Tibial nerve (tissue), 4 donors: ENCODE measurements around the gene NUDT12. TPM values are rescaled to one million over a fixed set of nuclear protein-coding genes. Genes with fewer than 3 reads are reported as not detected.

Source experiments
- DNase-seq, 2 donors: peaks; one replicate each; pipeline ENCODE4 v3.0.0-alpha.2; 2019; ENCODE audit warnings: low spot score in 2 of 2
- H3K27ac ChIP-seq, 4 donors: fragments of 200-600 bp; sonication (generic) in 3 of 4; one replicate each; pipeline ENCODE4 v1.5.1; 2017 to 2019; ENCODE audit warnings: mild to moderate bottlenecking in 1 of 4
- H3K27me3 ChIP-seq, 2 donors: fragments of 200-600 bp; sonication (generic) in 1 of 2; one replicate each; pipeline versions ENCODE4 v1.5.1 to v1.6.0; 2017 to 2019
- H3K36me3 ChIP-seq, 3 donors: fragments of 200-600 bp; sonication (generic); one replicate each; pipeline ENCODE4 v1.5.1; 2018 to 2019
- H3K4me1 ChIP-seq, 4 donors: fragments of 200-600 bp; sonication (generic) in 3 of 4; one replicate each; pipeline ENCODE4 v1.5.1; 2017 to 2019
- H3K4me3 ChIP-seq, 4 donors: fragments of 200-600 bp; sonication (generic) in 3 of 4; one replicate each; pipeline ENCODE4 v1.5.1; 2017 to 2019; ENCODE audit warnings: mild to moderate bottlenecking in 1 of 4, moderate library complexity in 1 of 4
- H3K9me3 ChIP-seq, 4 donors: fragments of 200-600 bp; sonication (generic) in 3 of 4; one replicate each; pipeline ENCODE4 v1.5.1; 2017 to 2019
- CTCF ChIP-seq, 5 experiments: fragments of 200-600 bp in 3 of 5; fragments of 450-650 bp in 2 of 5; sonication (generic) in 3 of 5; IDR thresholded peaks; one replicate each; pipeline ENCODE4 v1.5.1; 2016 to 2019; ENCODE audit warnings: antibody characterized with exemption in 5 of 5, mild to moderate bottlenecking in 3 of 5, moderate library complexity in 2 of 5
- EP300 ChIP-seq, 2 donors: sonication (generic); formaldehyde crosslinking; IDR thresholded peaks; one replicate each; pipeline ENCODE4 v1.6.1; 2017; ENCODE audit warnings: antibody characterized with exemption in 2 of 2, mild to moderate bottlenecking in 1 of 2
- POLR2A ChIP-seq, 2 donors: fragments of 450-650 bp; IDR thresholded peaks; one replicate each; pipeline ENCODE4 v1.6.1; 2017; ENCODE audit warnings: antibody characterized with exemption in 2 of 2, mild to moderate bottlenecking in 2 of 2, moderate library complexity in 2 of 2
- WGBS, 2 donors: methylation state at CpG; one replicate each; pipeline ENCODE4 v1.1.5; 2018; 5-methylcytosine and 5-hydroxymethylcytosine counted together
- total RNA-seq, 4 donors: library from RNA; depleted of rRNA; stranded (reverse); fragments of >200 nt; gene quantifications; one replicate each; pipeline ENCODE4 v1.1.0, GENCODE V29; 2016

NUDT12 gene
- total RNA-seq, 4 donors from 2014 or later: 12.0 to 27.1 (median 19.4) TPM

DNA sequence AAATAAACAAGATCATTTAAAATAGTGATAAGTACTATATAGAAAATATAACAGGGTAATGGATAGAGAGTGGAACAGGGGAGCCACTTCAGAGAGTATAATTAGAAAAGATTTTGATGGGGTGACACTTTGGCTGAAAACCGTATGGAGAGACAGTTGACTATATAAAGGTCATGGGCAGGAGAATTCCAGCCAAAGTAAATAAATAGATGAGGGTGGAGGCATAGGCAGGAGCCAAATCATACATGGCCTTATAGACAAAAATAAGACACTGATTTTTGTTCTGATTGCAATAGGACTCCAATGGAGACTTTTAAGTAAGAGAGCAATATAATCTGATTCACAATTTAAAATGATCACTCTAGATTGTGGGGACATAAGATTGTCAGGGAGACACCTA lies 37.5 kb upstream of the NUDT12 start:
- Histone ChIP-seq H3K9me3 (no peaks in the 10 kb centered on the region), H3K4me1 (peaks cover 0 to 10% (median 0%) of the 10 kb centered on the region in 4 donors), H3K27ac (no peak overlapping the region), H3K36me3 (no peaks in the 10 kb centered on the region), H3K27me3 (no peaks in the 10 kb centered on the region), H3K4me3 (no peak overlapping the region)
- WGBS, 2 donors: 42 to 46% methylated on average over 1 of the region's 1 CpG
- no peak for DNase-seq
- TF ChIP-seq CTCF (IDR thresholded peaks at IDR 0.05) (no peak), POLR2A (IDR thresholded peaks at IDR 0.05) (no peak), EP300 (IDR thresholded peaks at IDR 0.05) (no peak)

DNA sequence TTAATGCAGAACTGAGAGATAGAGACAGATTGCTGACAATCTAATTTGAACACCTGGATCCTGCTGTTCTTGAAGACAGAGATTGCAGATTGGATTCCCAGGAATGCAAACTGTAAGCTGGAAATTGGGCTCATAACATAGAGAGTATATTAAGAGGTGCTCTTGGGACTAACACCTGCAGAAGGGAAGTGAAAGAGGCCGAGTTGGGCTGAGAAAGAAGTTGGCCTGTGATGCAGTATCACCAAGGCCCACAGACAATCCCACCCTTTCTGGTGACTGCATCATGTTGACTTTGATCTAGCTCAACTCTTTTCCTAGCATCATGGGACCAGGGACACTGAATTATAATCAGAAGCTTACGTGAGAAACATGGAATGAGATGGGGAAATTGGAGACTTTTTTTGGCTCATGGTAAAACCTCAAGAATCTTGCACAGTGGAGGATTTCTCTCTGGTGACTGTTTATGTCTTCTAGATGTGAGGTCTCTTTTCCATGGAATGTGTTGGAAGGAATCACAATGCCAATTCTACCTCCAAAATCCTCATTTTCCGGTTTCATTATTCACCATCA lies 36.5 kb upstream of the NUDT12 start:
- no peaks in the 10 kb centered on the region for H3K9me3 ChIP-seq
- 55 to 62% methylated on average over 3 of the region's 3 CpGs for WGBS, 2 donors
- no peak for DNase-seq
- TF ChIP-seq POLR2A (IDR thresholded peaks at IDR 0.05) (no peak), EP300 (IDR thresholded peaks at IDR 0.05) (no peak), CTCF (IDR thresholded peaks at IDR 0.05) (no peak)
- peaks cover 0 to 10% (median 0%) of the 10 kb centered on the region in 4 donors for H3K4me1 ChIP-seq
- H3K27me3 ChIP-seq: no peaks in the 10 kb centered on the region
- no peaks in the 10 kb centered on the region for H3K36me3 ChIP-seq
- H3K4me3 ChIP-seq: no peak overlapping the region
- H3K27ac ChIP-seq: peak overlapping the region in 1 of 4 donors; percentile 37

DNA sequence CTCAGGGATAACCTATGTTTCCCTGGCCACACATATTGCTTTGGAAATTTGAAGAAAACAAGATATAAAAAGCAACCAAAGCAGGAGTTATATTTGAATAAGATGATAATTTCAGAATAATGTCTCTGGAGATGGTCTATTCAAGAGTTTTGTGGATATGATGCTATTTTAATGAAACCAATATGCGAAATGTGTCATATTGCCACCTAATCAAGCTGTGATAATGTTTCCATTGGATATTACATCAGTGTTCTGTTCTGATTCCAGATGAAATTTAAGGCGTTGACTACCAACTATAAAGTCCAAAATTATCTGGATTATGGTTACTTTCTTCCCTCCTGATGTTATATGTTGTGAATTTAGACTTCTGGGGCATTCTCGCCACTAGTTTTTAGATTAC lies 27.6 kb upstream of the NUDT12 start:
- H3K4me1 ChIP-seq: peaks cover 0 to 3% (median 0%) of the 10 kb centered on the region in 4 donors
- no peak overlapping the region for H3K27ac ChIP-seq
- no peak overlapping the region for H3K4me3 ChIP-seq
- TF ChIP-seq POLR2A (IDR thresholded peaks at IDR 0.05): no peak
- no peak for TF ChIP-seq CTCF (IDR thresholded peaks at IDR 0.05)
- no peak for TF ChIP-seq EP300 (IDR thresholded peaks at IDR 0.05)
- 61 to 76% methylated on average over 3 of the region's 3 CpGs for WGBS, 2 donors
- H3K9me3 ChIP-seq: no peaks in the 10 kb centered on the region
- no peaks in the 10 kb centered on the region for H3K27me3 ChIP-seq
- DNase-seq: no peak
- H3K36me3 ChIP-seq: no peaks in the 10 kb centered on the region

GRCh38 chr5:103589776-103590175 lies 27.2 kb upstream of the NUDT12 start:
- H3K9me3 ChIP-seq: no peaks in the 10 kb centered on the region
- no peak overlapping the region for H3K4me3 ChIP-seq
- TF ChIP-seq EP300 (IDR thresholded peaks at IDR 0.05) (no peak), CTCF (IDR thresholded peaks at IDR 0.05) (no peak), POLR2A (IDR thresholded peaks at IDR 0.05) (no peak)
- H3K4me1 ChIP-seq: peaks cover 0 to 3% (median 0%) of the 10 kb centered on the region in 4 donors
- H3K27ac ChIP-seq: no peak overlapping the region
- DNase-seq: no peak
- WGBS, 2 donors: 72 to 78% methylated on average over 3 of the region's 3 CpGs
- no peaks in the 10 kb centered on the region for H3K36me3 ChIP-seq
- no peaks in the 10 kb centered on the region for H3K27me3 ChIP-seq

- no peak for DNase-seq
- no peak overlapping the region for H3K27ac ChIP-seq
- H3K4me3 ChIP-seq: no peak overlapping the region
- H3K4me1 ChIP-seq: peaks cover 0 to 3% (median 0%) of the 10 kb centered on the region in 4 donors
- no peaks in the 10 kb centered on the region for H3K9me3 ChIP-seq
- TF ChIP-seq CTCF (IDR thresholded peaks at IDR 0.05): no peak
- TF ChIP-seq EP300 (IDR thresholded peaks at IDR 0.05): no peak
- no peaks in the 10 kb centered on the region for H3K36me3 ChIP-seq
- WGBS, 2 donors: 31 to 43% methylated on average over 3 of the region's 3 CpGs
- H3K27me3 ChIP-seq: no peaks in the 10 kb centered on the region
Observed at GRCh38 chr5:103589357-103589756, 26.8 kb upstream of the NUDT12 start.
